ENCODE data around the gene ANKS1A. TPM values are rescaled to one million over a fixed set of nuclear protein-coding genes. Genes with fewer than 3 reads are reported as not detected.
A peak's percentile ranks its signal among the peaks of the same experiment; 100 is the strongest.

ANKS1A gene
- total RNA-seq, 1 donor from 2014 or later = 33.5 TPM

GRCh38 chr6:34984416-34984815 is 95.4 kb downstream of the ANKS1A start:
- no peak for TF ChIP-seq CTCF (IDR thresholded peaks at IDR 0.05; ENCODE audit: borderline replicate concordance)
- Histone ChIP-seq H3K4me1 (peaks cover 30% of the 10 kb centered on the region), H3K4me3 (no peak overlapping the region)

GRCh38 chr6:34985236-34985635 is 96.2 kb downstream of the ANKS1A start:
- Histone ChIP-seq H3K4me1 (peaks cover 22% of the 10 kb centered on the region), H3K36me3 (peaks cover 74% of the 10 kb centered on the region), H3K9me3 (replicated peaks) (no peaks in the 10 kb centered on the region), H3K4me3 (no peak overlapping the region), H3K27me3 (ENCODE audit: low read depth) (no peaks in the 10 kb centered on the region), H3K27ac (replicated peaks) (no peak overlapping the region)
- no peak for TF ChIP-seq CTCF (IDR thresholded peaks at IDR 0.05; ENCODE audit: borderline replicate concordance)
- intact Hi-C loops (cut with micrococcal nuclease) = loop anchor here (5.0 kb wide), 1 partner anchor 157 kb away; the partner anchor contains the start of gene TCP11
- no peak for DNase-seq

More at GRCh38 chr6:34984416-34984815, 95.4 kb downstream of the ANKS1A start:
- DNase-seq = no peak
- Histone ChIP-seq H3K36me3 (peaks cover 66% of the 10 kb centered on the region), H3K27ac (replicated peaks) (no peak overlapping the region), H3K27me3 (ENCODE audit: low read depth) (no peaks in the 10 kb centered on the region), H3K9me3 (replicated peaks) (no peaks in the 10 kb centered on the region)
- intact Hi-C loops (cut with micrococcal nuclease) = no loop called here

DNA sequence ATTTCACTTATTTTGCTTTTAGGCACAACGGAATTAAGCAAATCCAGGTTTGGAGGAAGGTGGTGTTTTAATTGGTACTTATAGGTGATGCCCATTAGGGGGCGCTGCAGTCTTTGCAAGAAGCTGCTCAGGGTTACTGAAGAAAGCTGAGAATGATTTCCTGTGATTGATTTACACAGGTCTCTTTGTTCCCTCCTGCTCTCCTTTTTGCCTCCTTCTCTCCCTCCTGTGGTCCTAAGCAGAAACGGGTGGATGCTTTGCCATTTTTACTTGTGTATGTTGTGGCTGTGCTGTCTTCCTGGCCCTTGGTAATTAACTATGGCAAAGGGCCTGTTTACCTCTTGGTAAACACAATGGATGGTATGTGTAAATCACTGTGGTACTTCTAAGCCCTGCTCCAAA is 97.8 kb downstream of the ANKS1A start:
- Histone ChIP-seq H3K4me1 (peaks cover 15% of the 10 kb centered on the region), H3K27me3 (ENCODE audit: low read depth) (no peaks in the 10 kb centered on the region), H3K4me3 (no peak overlapping the region), H3K36me3 (peaks cover 80% of the 10 kb centered on the region), H3K9me3 (replicated peaks) (no peaks in the 10 kb centered on the region), H3K27ac (replicated peaks) (no peak overlapping the region)
- peak; percentile 33 for DNase-seq
- intact Hi-C loops (cut with micrococcal nuclease) = loop anchor here (5.0 kb wide), 1 partner anchor 155 kb away; the partner anchor contains the start of gene TCP11
- peak; percentile 89 for TF ChIP-seq CTCF (IDR thresholded peaks at IDR 0.05; ENCODE audit: borderline replicate concordance)

DNA sequence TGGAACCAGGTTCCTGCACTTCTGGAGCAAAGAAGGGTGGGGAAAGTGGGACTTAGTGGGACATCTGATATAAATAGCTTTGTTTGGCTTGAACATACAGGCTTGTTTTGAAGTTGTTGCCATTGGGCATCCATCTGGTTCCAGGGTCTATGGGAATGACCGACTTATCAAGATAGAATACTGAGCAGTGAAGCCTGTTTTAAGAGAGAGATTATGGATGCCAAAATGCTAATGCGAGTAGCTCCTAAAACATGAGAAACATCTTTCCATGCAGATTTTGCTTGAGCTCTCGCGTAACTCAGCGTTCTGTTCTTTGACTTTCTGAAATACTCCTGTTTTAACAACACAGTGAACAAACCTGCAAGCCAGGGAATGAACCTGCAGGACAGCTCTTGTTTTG is 98.5 kb downstream of the ANKS1A start:
- DNase-seq = no peak
- Histone ChIP-seq H3K27ac (replicated peaks) (no peak overlapping the region), H3K9me3 (replicated peaks) (no peaks in the 10 kb centered on the region), H3K4me3 (no peak overlapping the region), H3K36me3 (peaks cover 82% of the 10 kb centered on the region), H3K27me3 (ENCODE audit: low read depth) (no peaks in the 10 kb centered on the region), H3K4me1 (peaks cover 11% of the 10 kb centered on the region)
- TF ChIP-seq CTCF (IDR thresholded peaks at IDR 0.05; ENCODE audit: borderline replicate concordance) = no peak
- intact Hi-C loops (cut with micrococcal nuclease) = loop anchor here (5.0 kb wide), 1 partner anchor 155 kb away; the partner anchor contains the start of gene TCP11

- Histone ChIP-seq H3K27ac (replicated peaks) (no peak overlapping the region), H3K4me1 (peaks cover 11% of the 10 kb centered on the region), H3K27me3 (ENCODE audit: low read depth) (no peaks in the 10 kb centered on the region), H3K4me3 (no peak overlapping the region), H3K36me3 (peaks cover 77% of the 10 kb centered on the region), H3K9me3 (replicated peaks) (no peaks in the 10 kb centered on the region)
- intact Hi-C loops (cut with micrococcal nuclease) = no loop called here
- no peak for DNase-seq
- TF ChIP-seq CTCF (IDR thresholded peaks at IDR 0.05; ENCODE audit: borderline replicate concordance) = no peak
Measured at GRCh38 chr6:34990971-34991560, 102.0 kb downstream of the ANKS1A start.
